ENCODE results near the gene PWWP2A.
"Not testable (repeated sequence)": the region's sequence is repeated elsewhere in the genome, so short reads cannot be mapped to it uniquely, and the experiment has no call there.

Gene PWWP2A

GRCh38 chr5:160071916-160072315 is 47.3 kb downstream of the PWWP2A start:
- DNase-seq (ENCODE audit: low read depth): no peak

DNA sequence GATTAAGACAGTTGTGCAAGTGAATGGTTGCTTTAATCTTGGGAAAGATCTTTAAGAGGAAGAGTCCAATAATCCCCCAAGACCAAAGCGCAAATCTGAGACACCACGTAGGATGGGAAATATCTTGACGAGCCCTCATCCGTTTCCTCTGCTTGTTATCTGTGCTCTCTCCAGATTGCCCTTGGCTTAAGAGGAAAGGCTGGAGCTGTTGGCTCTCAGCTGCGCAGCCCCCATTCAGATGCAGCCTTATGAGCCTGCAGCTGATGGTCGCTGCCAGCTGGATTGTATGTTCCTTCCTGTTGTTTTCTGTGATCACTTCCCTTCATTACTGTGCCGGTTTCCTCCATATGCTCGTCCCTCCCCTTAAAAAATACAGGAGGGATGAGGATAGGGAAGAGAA is 47.7 kb downstream of the PWWP2A start:
- DNase-seq (ENCODE audit: low read depth): no peak

DNA sequence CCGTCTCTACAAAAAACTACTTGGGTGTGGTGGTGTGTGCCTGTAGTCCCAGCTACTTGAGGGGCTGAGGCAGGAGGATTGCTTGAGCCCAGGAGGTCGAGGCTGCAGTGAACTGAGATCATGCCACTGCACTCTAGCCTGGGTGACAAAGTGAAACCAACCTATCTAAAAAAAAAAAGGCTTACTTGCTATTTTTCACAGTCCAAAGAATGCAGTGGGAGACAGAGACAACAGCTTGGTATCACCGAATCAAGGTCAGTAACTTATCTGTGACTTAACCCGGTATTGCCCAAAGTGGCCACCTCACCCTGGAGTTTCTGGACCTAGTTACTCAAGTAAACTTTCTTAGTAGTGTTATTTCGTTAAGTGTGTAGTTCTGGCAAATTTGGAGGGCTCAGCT is 50.1 kb downstream of the PWWP2A start:
- DNase-seq (ENCODE audit: low read depth): not testable (repeated sequence)

DNA sequence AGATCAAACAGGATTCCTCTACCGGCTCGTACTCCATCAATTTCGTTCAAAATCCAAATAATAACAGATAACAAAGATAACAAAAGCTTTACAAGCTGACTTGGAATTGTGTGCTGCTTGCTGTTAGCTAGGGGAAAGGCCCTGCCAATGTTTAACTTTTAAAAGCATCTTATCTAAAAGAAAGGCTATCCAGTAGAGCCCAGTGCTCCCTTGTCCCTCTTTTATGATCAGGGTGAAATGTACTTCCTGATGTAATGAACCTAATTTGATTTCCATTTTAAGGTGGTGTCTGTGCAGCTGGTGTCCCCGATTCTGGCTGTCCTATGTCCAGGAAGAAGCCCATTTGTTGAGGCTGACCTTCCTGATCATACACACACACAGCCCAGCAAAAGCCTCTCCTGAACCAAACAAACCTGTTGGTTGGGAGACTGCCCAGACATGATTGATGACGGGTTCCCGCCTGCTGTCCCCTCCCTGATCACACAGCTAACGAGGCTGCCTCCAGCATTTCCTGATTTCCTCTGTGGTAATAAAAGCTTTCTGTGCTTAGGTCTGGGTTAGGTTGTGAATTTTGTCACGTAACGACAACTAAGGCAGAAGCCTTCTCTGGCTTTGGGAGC is 54.1 kb downstream of the PWWP2A start:
- DNase-seq (ENCODE audit: low read depth): no peak

- no peak for DNase-seq (ENCODE audit: low read depth)
These were observed 54.8 kb downstream of the PWWP2A start for GRCh38 chr5:160064417-160064810.

DNA sequence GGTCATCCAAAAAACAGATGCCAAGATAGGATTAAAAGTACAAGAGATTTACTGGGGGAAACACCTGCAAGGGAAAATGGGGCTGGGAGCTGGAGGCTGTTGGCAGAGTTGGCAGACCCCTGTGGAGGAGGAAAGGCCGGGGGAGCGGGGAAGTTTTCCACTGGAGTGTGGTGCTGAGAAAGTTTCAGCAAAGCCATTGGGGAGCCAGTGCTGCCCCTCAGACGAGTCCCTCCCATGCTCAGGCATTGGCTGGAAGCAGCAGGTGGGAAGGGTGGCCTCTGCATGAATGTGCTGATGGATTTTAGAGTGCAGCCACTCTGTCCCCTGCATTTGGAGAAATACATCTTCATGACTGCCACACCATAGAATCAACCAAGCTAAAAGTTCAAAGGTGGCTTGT is 57.5 kb downstream of the PWWP2A start:
- DNase-seq (ENCODE audit: low read depth): no peak

GRCh38 chr5:160060001-160060400 is 59.2 kb downstream of the PWWP2A start:
- no peak for DNase-seq (ENCODE audit: low read depth)

GRCh38 chr5:160057256-160057655 is 62.0 kb downstream of the PWWP2A start:
- DNase-seq (ENCODE audit: low read depth): no peak

DNA sequence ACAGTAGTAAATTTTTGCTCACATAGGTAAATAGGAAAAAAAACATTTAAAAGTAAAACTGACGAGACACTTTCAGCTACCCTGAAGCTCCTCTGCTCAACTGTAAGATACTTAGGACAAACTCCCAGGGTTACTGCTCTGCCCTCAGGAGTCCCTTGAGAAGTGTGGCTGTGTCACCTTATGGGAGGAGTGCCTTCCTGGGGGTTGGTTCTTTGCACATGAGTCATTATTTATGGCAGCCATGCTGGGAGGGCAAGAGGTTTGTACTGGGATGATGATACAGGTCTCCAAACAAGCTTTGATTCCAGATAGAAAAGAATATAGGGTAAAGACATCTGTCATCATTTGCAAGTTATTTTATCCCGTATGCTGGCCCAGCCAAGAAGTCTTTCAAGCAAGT is 64.4 kb downstream of the PWWP2A start:
- no peak for DNase-seq (ENCODE audit: low read depth)

DNA sequence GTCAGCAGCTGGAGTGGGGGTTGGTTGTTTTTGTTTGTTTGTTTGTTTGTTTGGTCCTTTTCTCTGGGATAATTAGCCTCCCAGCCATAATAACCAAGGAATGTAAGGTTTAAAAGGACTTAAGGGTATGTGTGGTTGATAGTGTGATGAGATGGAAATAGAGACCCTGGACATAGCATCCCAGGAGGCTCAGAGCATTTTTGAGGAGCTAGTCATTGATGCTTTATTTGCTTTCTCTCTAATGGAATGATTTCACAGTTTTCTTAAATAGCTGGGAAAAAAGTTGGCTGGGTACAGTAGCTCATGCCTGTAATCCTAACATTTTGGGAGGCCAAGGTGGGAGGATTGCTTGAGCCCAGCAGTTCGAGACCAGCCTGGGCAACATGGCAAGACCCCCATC is 65.2 kb downstream of the PWWP2A start:
- DNase-seq (ENCODE audit: low read depth): no peak

GRCh38 chr5:160049099-160049498 is 70.2 kb downstream of the PWWP2A start:
- no peak for DNase-seq (ENCODE audit: low read depth)

GRCh38 chr5:160048131-160048530 is 71.1 kb downstream of the PWWP2A start:
- DNase-seq (ENCODE audit: low read depth): no peak

DNA sequence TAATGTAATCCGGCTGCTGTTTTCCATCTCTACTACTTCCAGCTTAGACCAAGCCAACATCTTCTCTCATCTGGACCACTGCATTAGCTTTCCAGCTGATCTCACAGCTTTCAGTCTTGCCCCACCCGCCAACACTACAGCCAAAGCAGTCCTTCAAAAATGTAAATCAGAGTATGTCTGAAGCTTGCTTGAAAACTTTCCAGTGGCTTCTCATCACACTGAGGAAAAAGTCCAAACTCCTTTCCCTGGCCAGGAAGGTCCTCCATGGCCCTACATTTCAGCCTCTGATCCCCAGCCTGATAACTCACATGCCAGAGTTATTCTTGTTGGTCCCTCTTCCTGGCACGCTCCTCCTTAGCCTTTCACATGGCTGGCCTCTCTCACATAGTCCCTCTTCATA is 71.8 kb downstream of the PWWP2A start:
- no peak for DNase-seq (ENCODE audit: low read depth)

DNA sequence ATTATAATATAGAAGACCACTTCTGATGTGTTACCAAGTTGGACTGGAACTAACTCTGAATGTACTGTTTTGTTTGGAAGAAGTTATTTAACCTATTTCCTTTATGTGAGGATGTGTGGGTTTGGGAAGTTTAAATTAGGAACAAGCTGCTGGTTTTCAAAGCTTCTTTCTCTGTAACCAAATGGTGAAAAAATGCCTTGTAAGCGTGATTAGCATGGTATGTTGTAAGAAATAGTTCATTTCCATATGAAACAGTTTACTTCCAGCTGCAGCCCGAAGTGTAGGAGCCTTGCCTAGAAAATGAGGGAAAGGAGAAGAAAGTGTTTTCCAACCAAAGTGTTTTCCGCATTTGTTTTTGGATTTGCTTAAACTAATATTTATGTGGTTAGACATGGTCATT is 74.3 kb downstream of the PWWP2A start:
- DNase-seq (ENCODE audit: low read depth): no peak

GRCh38 chr5:160044391-160044804 is 74.9 kb downstream of the PWWP2A start:
- DNase-seq (ENCODE audit: low read depth): no peak

DNA sequence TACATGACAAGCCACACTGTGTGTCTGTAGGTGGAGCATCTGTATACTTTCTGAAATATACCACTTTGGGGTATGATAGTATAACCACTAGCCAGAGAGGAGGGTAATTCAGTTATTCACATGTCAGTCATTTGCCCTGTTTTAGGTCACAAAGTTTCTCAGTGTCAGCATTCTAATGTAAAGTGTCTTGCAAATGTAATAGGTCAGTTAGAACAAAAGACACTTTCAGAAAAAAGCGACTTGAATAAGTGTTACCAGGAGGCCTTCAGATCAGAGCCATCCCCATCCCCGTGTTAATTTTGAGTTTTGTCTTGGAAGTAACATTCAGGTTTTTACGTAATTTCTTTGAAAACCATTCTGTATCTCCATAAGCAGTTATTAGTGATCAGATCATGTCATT is 76.6 kb downstream of the PWWP2A start:
- DNase-seq (ENCODE audit: low read depth): no peak
